IMR-90 (cell line): ENCODE results near the gene HERC3. TPM values are rescaled to one million over a fixed set of nuclear protein-coding genes. Genes with fewer than 3 reads are reported as not detected.
A peak's percentile ranks its signal among the peaks of the same experiment; 100 is the strongest.

ENCODE experiments used
- ATAC-seq: fragments of 200-7000 bp; cut with Tn5 transposase; 2 replicates; pipeline ENCODE4 v1.9.1; 2020; ENCODE audit warnings: low read depth, mild to moderate bottlenecking, moderate library complexity
- BruUV-seq: library from RNA; stranded (reverse); fragments of 400-500 nt; replicated peaks from 2 replicates; lab custom pipeline; 2021; lab: Mats Ljungman, UMichigan
- CTCF ChIA-PET: fragments of 300-600 bp; formaldehyde crosslinking; extraction: SDS; loops from one replicate; lab custom pipeline; 2021; ENCODE audit warnings: antibody characterized with exemption; lab: Yijun Ruan, JAX
- POLR2A ChIA-PET: fragments of 300-600 bp; sonication (Branson Sonifier 250); formaldehyde crosslinking; loops from one replicate; lab custom pipeline; 2022; ENCODE audit warnings: antibody characterized with exemption; ENCODE audit not compliant: unreplicated experiment; lab: Charles Lee
- DNase-seq: peaks from one replicate; pipeline ENCODE4 v3.0.0; 2013
- H2AFZ ChIP-seq: replicated peaks from 2 replicates; pipeline ENCODE3; 2013; ENCODE audit warnings: low read length, mild to moderate bottlenecking; ENCODE audit not compliant: poor library complexity
- H2AK5ac ChIP-seq: 2 replicates; pipeline ENCODE4 v1.6.1; 2013; ENCODE audit warnings: low read depth, low read length, inconsistent platforms
- H2AK9ac ChIP-seq: replicated peaks from 2 replicates; pipeline ENCODE3; 2013; ENCODE audit warnings: mild to moderate bottlenecking, low read depth, low read length, moderate library complexity; ENCODE audit not compliant: poor library complexity
- H2BK120ac ChIP-seq: 2 replicates; pipeline ENCODE4 v1.6.1; 2013; ENCODE audit warnings: low read depth, low read length, inconsistent platforms
- H2BK15ac ChIP-seq: 3 replicates; pipeline ENCODE4 v1.6.1; 2013; ENCODE audit warnings: low read depth, low read length, inconsistent platforms
- H2BK20ac ChIP-seq: 2 replicates; pipeline ENCODE4 v1.6.1; 2013; ENCODE audit warnings: low read depth, mild to moderate bottlenecking, inconsistent platforms, low read length, moderate library complexity
- H2BK5ac ChIP-seq: 2 replicates; pipeline ENCODE4 v1.6.1; 2013; ENCODE audit warnings: mild to moderate bottlenecking, low read depth, low read length, inconsistent platforms; ENCODE audit not compliant: poor library complexity, severe bottlenecking
- H3K14ac ChIP-seq: replicated peaks from 2 replicates; pipeline ENCODE4 v1.6.1; 2013; ENCODE audit warnings: low read depth, low read length, inconsistent platforms
- H3K18ac ChIP-seq: 2 replicates; pipeline ENCODE4 v1.6.1; 2013; ENCODE audit warnings: low read depth, low read length, control low read depth
- H3K23ac ChIP-seq: 2 replicates; pipeline ENCODE4 v1.6.1; 2013; ENCODE audit warnings: low read depth, low read length, inconsistent platforms
- H3K27ac ChIP-seq: 2 replicates; pipeline ENCODE4 v1.5.1; 2013; ENCODE audit warnings: mild to moderate bottlenecking, control low read depth, low read length; ENCODE audit not compliant: insufficient read depth
- H3K27me3 ChIP-seq: 2 replicates; pipeline ENCODE4 v1.6.1; 2013; ENCODE audit warnings: low read length; ENCODE audit not compliant: control insufficient read depth, insufficient read depth
- H3K36me3 ChIP-seq: 2 replicates; pipeline ENCODE4 v1.6.1; 2013; ENCODE audit warnings: low read length, mixed read lengths; ENCODE audit not compliant: control insufficient read depth, insufficient read depth
- H3K4ac ChIP-seq: 2 replicates; pipeline ENCODE4 v1.6.1; 2013; ENCODE audit warnings: low read depth, low read length, inconsistent platforms
- H3K4me1 ChIP-seq: 2 replicates; pipeline ENCODE4 v1.6.1; 2013; ENCODE audit warnings: low read length, mixed read lengths; ENCODE audit not compliant: control insufficient read depth, insufficient read depth
- H3K4me2 ChIP-seq: 2 replicates; pipeline ENCODE4 v1.6.1; 2013; ENCODE audit warnings: low read depth, mild to moderate bottlenecking, control low read depth, low read length, moderate library complexity
- H3K4me3 ChIP-seq: 2 replicates; pipeline ENCODE4 v1.5.1; 2013; ENCODE audit warnings: low read depth, mild to moderate bottlenecking, control low read depth, low read length, moderate library complexity; ENCODE audit not compliant: insufficient read depth
- H3K56ac ChIP-seq: 2 replicates; pipeline ENCODE4 v1.6.1; 2013; ENCODE audit warnings: low read length, inconsistent platforms; ENCODE audit not compliant: insufficient read depth; ENCODE audit errors: extremely low read depth
- H3K79me1 ChIP-seq, 2 experiments: 2 replicates each; pipeline ENCODE4 v1.6.1; 2013; ENCODE audit warnings: low read length in 2 of 2, inconsistent platforms in 1 of 2, low read depth in 1 of 2
- H3K9ac ChIP-seq: 2 replicates; pipeline ENCODE4 v1.6.1; 2013; ENCODE audit warnings: low read depth, low read length, control low read depth
- H3K9me1 ChIP-seq: 2 replicates; pipeline ENCODE4 v1.6.1; 2013; ENCODE audit warnings: low read length, inconsistent platforms; ENCODE audit not compliant: insufficient read depth
- H3K9me3 ChIP-seq: 2 replicates; pipeline ENCODE4 v1.6.1; 2013; ENCODE audit warnings: low read length; ENCODE audit not compliant: control insufficient read depth, insufficient read depth
- H4K20me1 ChIP-seq: 2 replicates; pipeline ENCODE4 v1.6.1; 2013; ENCODE audit warnings: low read length, inconsistent platforms; ENCODE audit not compliant: insufficient read depth
- H4K5ac ChIP-seq: 2 replicates; pipeline ENCODE4 v1.6.1; 2013; ENCODE audit warnings: mild to moderate bottlenecking, low read depth, low read length, control low read depth
- H4K8ac ChIP-seq, 2 experiments: 2 replicates each; pipeline ENCODE4 v1.6.1; 2013; ENCODE audit warnings: low read depth in 2 of 2, low read length in 2 of 2, control low read depth in 1 of 2, inconsistent platforms in 1 of 2
- H4K91ac ChIP-seq: 2 replicates; pipeline ENCODE4 v1.6.1; 2013; ENCODE audit warnings: low read depth, low read length, inconsistent platforms; ENCODE audit not compliant: insufficient read depth
- BHLHE40 ChIP-seq: fragments of 150-350 bp; IDR thresholded peaks from 2 replicates; pipeline ENCODE4 v1.6.1; 2016; ENCODE audit warnings: mild to moderate bottlenecking, low read depth, low read length
- CHD1 ChIP-seq: IDR thresholded peaks from 2 replicates; pipeline ENCODE4 v1.6.1; 2012; ENCODE audit warnings: low read depth, low read length, improper control_type of control experiment
- FOS ChIP-seq: fragments of 150-350 bp; IDR thresholded peaks from 2 replicates; pipeline ENCODE4 v1.6.1; 2016; ENCODE audit warnings: low read depth, low read length
- MAFK ChIP-seq: IDR thresholded peaks from 2 replicates; pipeline ENCODE4 v1.6.1; 2012; ENCODE audit warnings: low read depth, low read length, improper control_type of control experiment
- MAZ ChIP-seq: IDR thresholded peaks from 2 replicates; pipeline ENCODE4 v1.6.1; 2012; ENCODE audit warnings: low read depth, mild to moderate bottlenecking, low read length, improper control_type of control experiment, moderate library complexity, borderline replicate concordance
- NFE2L2 ChIP-seq: fragments of 150-350 bp; IDR thresholded peaks from 2 replicates; pipeline ENCODE4 v1.6.1; 2016; ENCODE audit warnings: low read depth, mild to moderate bottlenecking, low read length
- RAD21 ChIP-seq: IDR thresholded peaks from 2 replicates; pipeline ENCODE4 v1.6.1; 2012; ENCODE audit warnings: low read length, improper control_type of control experiment
- RCOR1 ChIP-seq: IDR thresholded peaks from 2 replicates; pipeline ENCODE4 v1.6.1; 2012; ENCODE audit warnings: mild to moderate bottlenecking, low read length, improper control_type of control experiment; ENCODE audit not compliant: insufficient replicate concordance
- SMC3 ChIP-seq: fragments of 150-350 bp; IDR thresholded peaks from 2 replicates; pipeline ENCODE4 v1.6.1; 2016; ENCODE audit warnings: low read depth, mild to moderate bottlenecking, antibody characterized with exemption, low read length, moderate library complexity
- dilution Hi-C: fragments of 300-500 bp; cut with HindIII; formaldehyde crosslinking; loops from one replicate; pipeline ENCODE4 v1.14.3; 2018; ENCODE audit warnings: low sequenced_read_pairs; ENCODE audit not compliant: unreplicated experiment
- in situ Hi-C: fragments of 300-500 bp; cut with MboI; formaldehyde crosslinking; loops from 3 replicates; pipeline ENCODE4 v1.14.3; 2019; ENCODE audit warnings: low sequenced_read_pairs, inconsistent platforms, mixed read lengths
- intact Hi-C: fragments of 100-400 bp; cut with micrococcal nuclease; formaldehyde crosslinking; loops from 2 replicates; pipeline ENCODE4 v1.10.0; 2022
- polyA plus RNA-seq, 3 experiments: library from polyadenylated mRNA; depleted of rRNA; stranded (reverse); fragments of >200 nt; gene quantifications; 2 replicates each; pipeline ENCODE4 v1.2.3, GENCODE V29; 2012; ENCODE audit warnings: low replicate concordance in 1 of 3
- total RNA-seq: library from RNA; depleted of rRNA; stranded (reverse); fragments of >200 nt; gene quantifications from 2 replicates; pipeline ENCODE4 v1.2.3, GENCODE V29; 2012
- TF ChIP-seq, protein P1 (sequence below): conservative IDR thresholded peaks from 2 replicates; pipeline ENCODE4 v1.5.1; 2012; ENCODE audit warnings: mild to moderate bottlenecking, low read depth, low read length, improper control_type of control experiment
- TF ChIP-seq, protein P2 (sequence below): fragments of 150-350 bp; IDR thresholded peaks from 2 replicates; pipeline ENCODE4 v1.6.1; 2017; ENCODE audit warnings: mild to moderate bottlenecking, antibody characterized with exemption, low read length, low read depth

HERC3 gene
- total and polyA plus RNA-seq, 2 of the 4 experiments (the other 2 are of a cell fraction), result 8.9 to 9.5 TPM

DNA sequence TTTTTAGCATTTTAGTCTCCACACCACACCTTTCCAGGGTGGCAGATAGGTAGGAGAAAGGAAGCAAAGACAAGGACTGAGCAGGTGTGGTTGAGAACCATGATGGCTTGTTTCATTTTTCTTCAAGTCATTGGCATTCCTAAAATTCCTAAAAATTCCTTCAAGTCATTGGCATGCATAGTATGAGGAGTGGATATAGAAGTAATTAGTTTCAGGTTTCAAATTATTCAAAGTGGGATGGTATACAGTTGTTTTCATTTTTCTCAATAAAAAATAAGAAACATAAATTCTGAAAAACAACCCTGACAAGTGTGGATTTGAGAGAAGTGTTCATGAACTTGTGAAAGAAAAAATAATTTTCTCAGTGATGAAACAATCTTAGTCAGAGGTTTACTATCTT, 22.3 kb upstream of the HERC3 start:
- in situ Hi-C loops, result no loop called here
- Histone ChIP-seq H2AFZ (no peak overlapping the region), H3K4me2 (no peak overlapping the region), H2AK9ac (no peak overlapping the region), H2BK5ac (no peak overlapping the region), H3K23ac (no peak overlapping the region), H3K9me3 (no peaks in the 10 kb centered on the region), H3K36me3 (no peaks in the 10 kb centered on the region), H3K9me1 (no peaks in the 10 kb centered on the region; the same call in 1 of the 2 replicates), H3K9ac (no peak overlapping the region), H3K4me1 (peaks cover 6% of the 10 kb centered on the region), H2BK20ac (peak overlapping the region; percentile 41; the same call in 1 of the 2 replicates), H4K20me1 (no peaks in the 10 kb centered on the region), H3K27ac (no peak overlapping the region), H4K91ac (peak overlapping the region; percentile 44; the same call in 1 of the 2 replicates), H2BK120ac (peak overlapping the region; percentile 77; the same call in 1 of the 2 replicates), H4K8ac (no peak overlapping the region), H2AK5ac (no peak overlapping the region), H3K27me3 (no peaks in the 10 kb centered on the region), H4K5ac (no peak overlapping the region), H3K79me1 (no peaks in the 10 kb centered on the region), H3K18ac (no peak overlapping the region; the same call in 1 of the 2 replicates), H3K4me3 (no peak overlapping the region), H2BK15ac (peak overlapping the region; percentile 58; the same call in 1 of the 3 replicates), H3K4ac (peak overlapping the region; percentile 17), H3K14ac (no peak overlapping the region), H3K56ac (no peak overlapping the region)
- no TSS peak for BruUV-seq
- POLR2A ChIA-PET, result no interaction called here
- CTCF ChIA-PET, result interaction anchor here (1.0 kb wide), 1 partner anchor 31 kb away, joined by 3 read pairs; no protein-coding TSS in a partner anchor
- ATAC-seq, result peak; percentile 62
- intact Hi-C loops, result no loop called here
- no peak for TF ChIP-seq MAZ
- no peak for TF ChIP-seq CHD1
- no peak for TF ChIP-seq SMC3
- no peak for TF ChIP-seq RCOR1
- TF ChIP-seq, protein P1, sequence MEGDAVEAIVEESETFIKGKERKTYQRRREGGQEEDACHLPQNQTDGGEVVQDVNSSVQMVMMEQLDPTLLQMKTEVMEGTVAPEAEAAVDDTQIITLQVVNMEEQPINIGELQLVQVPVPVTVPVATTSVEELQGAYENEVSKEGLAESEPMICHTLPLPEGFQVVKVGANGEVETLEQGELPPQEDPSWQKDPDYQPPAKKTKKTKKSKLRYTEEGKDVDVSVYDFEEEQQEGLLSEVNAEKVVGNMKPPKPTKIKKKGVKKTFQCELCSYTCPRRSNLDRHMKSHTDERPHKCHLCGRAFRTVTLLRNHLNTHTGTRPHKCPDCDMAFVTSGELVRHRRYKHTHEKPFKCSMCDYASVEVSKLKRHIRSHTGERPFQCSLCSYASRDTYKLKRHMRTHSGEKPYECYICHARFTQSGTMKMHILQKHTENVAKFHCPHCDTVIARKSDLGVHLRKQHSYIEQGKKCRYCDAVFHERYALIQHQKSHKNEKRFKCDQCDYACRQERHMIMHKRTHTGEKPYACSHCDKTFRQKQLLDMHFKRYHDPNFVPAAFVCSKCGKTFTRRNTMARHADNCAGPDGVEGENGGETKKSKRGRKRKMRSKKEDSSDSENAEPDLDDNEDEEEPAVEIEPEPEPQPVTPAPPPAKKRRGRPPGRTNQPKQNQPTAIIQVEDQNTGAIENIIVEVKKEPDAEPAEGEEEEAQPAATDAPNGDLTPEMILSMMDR, result no peak
- no peak for TF ChIP-seq FOS
- no peak for TF ChIP-seq MAFK
- no peak for TF ChIP-seq BHLHE40
- TF ChIP-seq RAD21, result no peak
- TF ChIP-seq, protein P2, sequence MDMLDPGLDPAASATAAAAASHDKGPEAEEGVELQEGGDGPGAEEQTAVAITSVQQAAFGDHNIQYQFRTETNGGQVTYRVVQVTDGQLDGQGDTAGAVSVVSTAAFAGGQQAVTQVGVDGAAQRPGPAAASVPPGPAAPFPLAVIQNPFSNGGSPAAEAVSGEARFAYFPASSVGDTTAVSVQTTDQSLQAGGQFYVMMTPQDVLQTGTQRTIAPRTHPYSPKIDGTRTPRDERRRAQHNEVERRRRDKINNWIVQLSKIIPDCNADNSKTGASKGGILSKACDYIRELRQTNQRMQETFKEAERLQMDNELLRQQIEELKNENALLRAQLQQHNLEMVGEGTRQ, result no peak
- no peak for TF ChIP-seq NFE2L2
- DNase-seq, result no peak
- dilution Hi-C loops, result no loop called here
